ENCODE data around the gene DSPP. TPM values are rescaled to one million over a fixed set of nuclear protein-coding genes. Genes with fewer than 3 reads are reported as not detected.

DSPP gene
- polyA plus RNA-seq, 4 donors = not detected

Other genes starting within 250 kb of the DSPP start
- 100 to 1,000 TPM; 196 to 420 (median 281) TPM for gene HSD17B11, start 217.3 kb upstream of the DSPP start, polyA plus RNA-seq
- 10 to 100 TPM; 62.7 to 89.0 (median 71.3) TPM for gene NUDT9, start 186.0 kb upstream of the DSPP start, polyA plus RNA-seq
- 100 to 1,000 TPM in 1 of 4 donors, 10 to 100 TPM in 2, 1 to 10 TPM in 1; 5.1 to 354 (median 40.4) TPM for gene SPARCL1, start 79.2 kb upstream of the DSPP start, polyA plus RNA-seq
- gene DMP1, start 41.8 kb downstream of the DSPP start, polyA plus RNA-seq = not detected
- under 1 TPM in 1 of 4 donors, not detected in 3; 0.04 TPM for gene IBSP, start 191.0 kb downstream of the DSPP start, polyA plus RNA-seq
- under 1 TPM in 1 of 4 donors, not detected in 3; 0.01 TPM for gene MEPE, start 224.4 kb downstream of the DSPP start, polyA plus RNA-seq